Measurements from ENCODE around the gene DACT2. TPM values are rescaled to one million over a fixed set of nuclear protein-coding genes. Genes with fewer than 3 reads are reported as not detected.

The DACT2 gene
- total RNA-seq, 1 donor from 2014 or later, result 0.36 TPM

- no peak for DNase-seq (ENCODE audit: low spot score)
- H3K9me3 ChIP-seq (ENCODE audit: low read depth), result no peaks in the 10 kb centered on the region
- no peaks in the 10 kb centered on the region for H3K36me3 ChIP-seq
- Mint-ChIP-seq H3K4me3 (no peak overlapping the region), H3K36me3 (no peaks in the 10 kb centered on the region), H3K9me3 (peaks cover 3% of the 10 kb centered on the region), H3K4me1 (no peaks in the 10 kb centered on the region), H3K27me3 (ENCODE audit: insufficient read depth, low read depth) (peaks cover 2% of the 10 kb centered on the region), H3K27ac (no peak overlapping the region)
- no peak overlapping the region for H3K4me3 ChIP-seq
- no peak overlapping the region for H3K9ac ChIP-seq
- no peak for TF ChIP-seq EZH2phosphoT487 (IDR thresholded peaks at IDR 0.05)
- no peak for TF ChIP-seq CTCF (IDR thresholded peaks at IDR 0.05)
- no peak for TF ChIP-seq EZH2 (IDR thresholded peaks at IDR 0.05)
- no peak overlapping the region for H2AFZ ChIP-seq (replicated peaks)
- H3K79me2 ChIP-seq (ENCODE audit: low read depth), result no peaks in the 10 kb centered on the region
- H3F3A ChIP-seq (ENCODE audit: low read depth), result no peaks in the 10 kb centered on the region
- H3K27ac ChIP-seq, result no peak overlapping the region
- H3K4me1 ChIP-seq, result no peaks in the 10 kb centered on the region
- H3K4me2 ChIP-seq, result no peak overlapping the region
- H3K27me3 ChIP-seq, result peaks cover 28% of the 10 kb centered on the region
- H4K20me1 ChIP-seq (ENCODE audit: low read depth), result no peaks in the 10 kb centered on the region
These were observed 24.7 kb downstream of the DACT2 start for GRCh38 chr6:168294901-168295300.

GRCh38 chr6:168293636-168294530, 25.7 kb downstream of the DACT2 start:
- H3K79me2 ChIP-seq (ENCODE audit: low read depth), result no peaks in the 10 kb centered on the region
- H3K27me3 Mint-ChIP-seq (ENCODE audit: insufficient read depth, low read depth), result peaks cover 2% of the 10 kb centered on the region
- no peak overlapping the region for H3K9ac ChIP-seq
- no peak overlapping the region for H3K4me3 ChIP-seq
- no peaks in the 10 kb centered on the region for H3K36me3 Mint-ChIP-seq
- no peaks in the 10 kb centered on the region for H3K9me3 ChIP-seq (ENCODE audit: low read depth)
- no peak overlapping the region for H3K4me3 Mint-ChIP-seq
- DNase-seq (ENCODE audit: low spot score), result no peak
- H3K27ac Mint-ChIP-seq, result no peak overlapping the region
- H4K20me1 ChIP-seq (ENCODE audit: low read depth), result no peaks in the 10 kb centered on the region
- no peak overlapping the region for H3K4me2 ChIP-seq
- H3F3A ChIP-seq (ENCODE audit: low read depth), result no peaks in the 10 kb centered on the region
- no peaks in the 10 kb centered on the region for H3K36me3 ChIP-seq
- no peaks in the 10 kb centered on the region for H3K4me1 ChIP-seq
- H3K9me3 Mint-ChIP-seq, result peaks cover 6% of the 10 kb centered on the region
- TF ChIP-seq EZH2 (IDR thresholded peaks at IDR 0.05) (no peak), EZH2phosphoT487 (IDR thresholded peaks at IDR 0.05) (no peak), CTCF (IDR thresholded peaks at IDR 0.05) (no peak)
- peaks cover 17% of the 10 kb centered on the region for H3K27me3 ChIP-seq
- H2AFZ ChIP-seq (replicated peaks), result no peak overlapping the region
- H3K27ac ChIP-seq, result no peak overlapping the region
- no peaks in the 10 kb centered on the region for H3K4me1 Mint-ChIP-seq

- Mint-ChIP-seq H3K36me3 (no peaks in the 10 kb centered on the region), H3K4me1 (no peaks in the 10 kb centered on the region), H3K4me3 (no peak overlapping the region), H3K27ac (no peak overlapping the region), H3K27me3 (ENCODE audit: insufficient read depth, low read depth) (peaks cover 2% of the 10 kb centered on the region), H3K9me3 (peaks cover 6% of the 10 kb centered on the region)
- Histone ChIP-seq H3K79me2 (ENCODE audit: low read depth) (no peaks in the 10 kb centered on the region), H3K4me3 (no peak overlapping the region), H3K4me2 (no peak overlapping the region), H4K20me1 (ENCODE audit: low read depth) (no peaks in the 10 kb centered on the region), H3K27ac (no peak overlapping the region), H3K9ac (no peak overlapping the region), H3K36me3 (no peaks in the 10 kb centered on the region), H3K4me1 (no peaks in the 10 kb centered on the region), H3K27me3 (peaks cover 8% of the 10 kb centered on the region), H3F3A (ENCODE audit: low read depth) (no peaks in the 10 kb centered on the region), H2AFZ (replicated peaks) (no peak overlapping the region), H3K9me3 (ENCODE audit: low read depth) (no peaks in the 10 kb centered on the region)
- no peak for DNase-seq (ENCODE audit: low spot score)
- TF ChIP-seq EZH2 (IDR thresholded peaks at IDR 0.05) (no peak), EZH2phosphoT487 (IDR thresholded peaks at IDR 0.05) (no peak), CTCF (IDR thresholded peaks at IDR 0.05) (no peak)
These were observed 26.8 kb downstream of the DACT2 start for GRCh38 chr6:168292826-168293225.

All from neural progenitor cell (in vitro differentiated cells).